GM18873 (cell line): ENCODE measurements around the gene LENG8.

ENCODE experiments used
- ATAC-seq: cut with Tn5 transposase; IDR thresholded peaks from one replicate; pipeline ENCODE4 v1.9.1; 2021; ENCODE audit warnings: mild to moderate bottlenecking, moderate library complexity, moderate number of reproducible peaks; ENCODE audit not compliant: unreplicated experiment, low FRiP score

LENG8 gene

DNA sequence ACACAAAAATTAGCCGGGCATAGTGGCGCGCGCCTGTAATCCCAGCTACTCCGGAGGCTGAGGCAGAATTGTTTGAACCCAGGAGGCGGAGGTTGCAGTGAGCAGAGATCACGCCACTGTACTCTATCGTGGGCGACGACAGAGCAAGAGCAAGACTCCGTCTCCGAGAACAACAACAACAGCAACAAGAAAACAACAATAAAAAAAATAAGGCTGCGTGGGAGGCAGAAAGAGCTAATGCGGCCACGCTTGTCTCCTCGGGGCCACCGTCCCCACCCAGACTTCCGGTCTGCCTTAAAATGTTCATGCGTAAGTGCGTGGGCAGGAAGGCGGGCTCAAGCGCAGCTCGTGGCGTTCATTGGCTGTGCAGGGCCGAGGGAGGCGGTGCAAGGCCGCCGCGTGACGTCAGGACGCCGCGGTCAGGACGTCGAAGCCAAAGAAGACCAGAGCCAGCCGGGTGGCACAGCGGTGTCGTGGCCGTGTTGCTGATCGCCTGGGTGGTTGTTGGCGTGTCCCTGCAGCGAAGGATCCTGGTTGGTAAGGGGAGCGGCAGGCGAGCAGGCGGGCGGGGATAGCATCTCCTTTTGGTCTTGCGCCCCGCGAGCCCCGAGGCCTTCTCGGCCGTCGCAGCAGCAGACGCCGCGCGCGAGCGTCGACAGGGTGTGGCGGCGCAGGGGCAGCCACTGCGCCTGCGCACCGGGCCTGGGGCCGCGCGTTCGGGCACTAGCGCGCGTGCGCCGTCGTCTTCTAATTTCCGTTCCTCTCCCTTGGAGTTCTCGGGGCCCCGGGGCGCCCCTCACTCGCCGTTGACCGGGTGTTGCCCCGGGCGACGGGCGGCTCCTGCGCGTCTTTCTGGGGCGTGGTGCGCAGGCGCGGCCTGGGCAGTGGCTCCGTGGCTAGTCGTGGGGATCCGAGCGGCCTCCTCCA, at the start of gene LENG8:
TSS of gene LENG8 (plus strand) at position 426 of the 927 bp plus-strand sequence. CDS start 2,146 bp downstream, outside the sequence.
- ATAC-seq, result peak; percentile 78

DNA sequence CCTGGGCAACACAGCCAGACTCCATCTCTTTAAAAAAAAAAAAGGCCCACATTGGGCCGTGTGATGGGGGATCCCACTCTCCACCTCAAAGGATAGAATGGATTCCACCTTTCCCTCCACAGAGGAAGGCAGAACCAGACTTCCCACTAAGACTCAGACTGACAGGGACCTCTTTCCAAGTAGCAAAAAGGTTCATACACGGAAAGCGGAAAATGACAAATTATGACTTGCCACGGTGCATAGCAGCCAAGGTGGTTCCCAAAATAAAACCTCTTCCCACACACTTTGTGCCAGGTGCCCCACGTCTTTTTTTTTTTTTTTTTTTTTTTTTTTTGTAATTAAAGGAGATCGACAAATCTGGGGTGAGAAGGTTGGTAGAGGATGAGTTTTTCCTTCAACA, 48.1 kb upstream of the LENG8 start:
- ATAC-seq, result no peak

DNA sequence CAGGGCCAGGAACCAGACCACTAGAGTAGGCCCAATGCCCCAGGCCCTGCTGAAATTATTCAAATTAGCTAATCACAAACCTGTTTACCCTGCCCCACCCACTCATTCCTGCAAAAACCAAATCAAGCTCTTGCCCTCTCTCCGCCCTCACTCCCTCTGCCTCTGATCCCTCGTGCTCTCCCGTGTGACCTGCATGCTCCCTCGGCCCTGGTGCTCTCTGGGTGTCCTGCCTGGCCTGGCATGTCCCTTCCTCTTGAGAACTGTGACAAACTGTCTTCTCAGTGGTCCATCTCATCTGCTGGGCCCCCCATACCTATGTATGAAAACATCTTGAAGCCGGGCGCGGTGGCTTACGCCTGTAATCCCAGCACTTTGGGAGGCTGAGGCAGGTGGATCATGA, 45.9 kb upstream of the LENG8 start:
- no peak for ATAC-seq

DNA sequence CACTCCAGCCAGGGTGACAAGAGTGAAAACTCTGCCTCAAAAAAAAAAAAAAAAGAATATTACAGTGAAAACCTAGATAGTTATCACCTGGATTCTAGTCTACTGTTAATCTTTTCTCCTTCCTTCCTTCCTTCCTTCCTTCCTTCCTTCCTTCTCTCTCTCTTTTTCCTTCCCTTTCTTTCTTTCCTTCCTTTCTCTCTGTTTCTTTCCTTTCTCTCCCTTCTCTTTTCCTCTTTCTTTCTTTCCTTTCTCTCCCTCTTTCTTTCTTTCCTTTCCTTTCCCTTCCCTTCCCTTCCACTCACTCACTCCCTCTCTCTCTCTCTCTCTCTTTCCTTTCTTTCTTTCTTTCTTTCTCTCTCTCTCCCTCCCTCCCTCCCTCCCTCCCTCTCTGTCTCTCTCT, 43.4 kb upstream of the LENG8 start:
- no peak for ATAC-seq

DNA sequence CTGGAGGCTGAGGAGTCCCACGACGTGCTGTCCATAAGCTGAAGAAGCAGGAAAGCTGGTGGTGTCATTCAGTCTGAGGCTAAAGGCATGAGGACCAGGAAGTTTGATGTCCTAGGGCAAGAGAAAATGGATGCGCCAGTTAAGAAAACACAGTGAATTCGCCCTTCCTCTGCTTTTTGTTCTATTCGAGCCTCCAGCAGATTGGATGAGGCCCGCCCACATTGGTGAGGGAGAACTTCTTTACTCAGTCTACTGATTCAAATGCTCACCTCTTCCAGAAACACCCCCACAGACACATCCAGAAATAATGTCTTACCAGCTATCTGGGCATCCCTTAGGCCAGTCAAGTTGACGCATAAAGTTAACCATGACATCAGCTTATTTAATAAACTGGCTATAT, 41.2 kb upstream of the LENG8 start:
- ATAC-seq, result no peak

DNA sequence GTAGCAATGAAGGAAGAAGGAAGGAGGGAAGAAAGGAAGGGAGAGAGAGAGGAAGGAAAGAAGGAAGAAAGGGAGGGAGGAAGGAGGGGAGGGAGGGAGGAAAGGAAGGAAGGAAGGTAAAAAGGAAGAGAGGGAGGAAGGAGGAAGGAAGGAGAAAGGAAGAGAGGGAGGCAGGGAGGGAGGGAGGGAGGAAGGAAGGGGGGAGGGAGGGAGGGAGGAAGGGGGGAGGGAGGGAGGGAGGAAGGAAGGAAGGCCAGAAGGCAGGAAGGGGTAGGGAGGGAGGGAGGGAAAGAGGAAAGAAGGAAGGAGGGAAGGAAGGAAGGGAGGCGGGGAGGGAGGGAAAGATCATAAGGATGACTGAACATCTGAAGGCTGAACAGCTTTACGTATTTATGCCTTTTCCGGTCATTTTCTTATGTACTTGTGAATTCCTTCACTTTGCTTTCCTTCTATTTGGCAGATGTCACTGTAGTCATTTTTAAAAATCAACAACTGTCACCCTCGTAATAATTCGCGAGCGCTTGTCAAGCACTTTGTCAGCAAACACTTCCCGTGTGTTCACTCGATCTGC, 40.5 kb upstream of the LENG8 start:
- ATAC-seq, result no peak

DNA sequence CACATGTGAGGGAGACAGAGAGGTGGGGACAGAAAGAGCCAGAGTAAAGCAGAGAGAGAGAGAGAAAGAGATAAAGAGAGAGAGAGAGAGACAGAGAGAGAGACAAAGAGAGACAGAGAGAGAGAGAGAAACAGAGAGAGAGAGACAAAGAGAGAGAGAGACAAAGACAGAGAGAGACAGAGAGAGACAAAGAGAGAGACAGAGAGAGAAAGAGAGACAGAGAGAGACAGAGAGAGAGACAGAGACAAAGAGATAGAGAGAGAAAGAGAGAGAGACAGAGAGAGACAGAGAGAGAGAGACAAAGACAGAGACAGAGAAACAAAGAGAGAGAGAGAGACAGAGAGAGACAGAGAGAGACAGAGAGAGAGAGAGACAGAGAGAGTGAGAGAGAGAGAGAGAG, 38.0 kb upstream of the LENG8 start:
- no peak for ATAC-seq

DNA sequence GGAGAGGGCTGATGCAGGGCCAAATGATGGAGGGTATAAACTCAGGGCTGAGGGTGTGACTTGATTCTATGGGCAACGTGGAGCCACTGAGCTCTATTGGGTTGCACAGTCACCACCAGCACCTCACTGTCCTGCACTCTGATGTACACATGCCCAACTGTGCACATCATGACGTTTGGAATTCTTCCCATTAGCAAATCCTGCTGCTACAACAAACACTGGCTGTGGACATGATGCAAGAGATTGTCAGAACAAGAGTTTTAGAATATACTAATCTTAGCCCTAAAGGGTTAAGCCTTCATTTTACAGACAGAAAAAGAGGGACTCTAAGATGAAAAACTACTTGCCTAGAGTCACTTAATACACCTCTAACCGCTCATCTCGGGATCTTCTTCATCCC, 36.1 kb upstream of the LENG8 start:
- ATAC-seq, result no peak

DNA sequence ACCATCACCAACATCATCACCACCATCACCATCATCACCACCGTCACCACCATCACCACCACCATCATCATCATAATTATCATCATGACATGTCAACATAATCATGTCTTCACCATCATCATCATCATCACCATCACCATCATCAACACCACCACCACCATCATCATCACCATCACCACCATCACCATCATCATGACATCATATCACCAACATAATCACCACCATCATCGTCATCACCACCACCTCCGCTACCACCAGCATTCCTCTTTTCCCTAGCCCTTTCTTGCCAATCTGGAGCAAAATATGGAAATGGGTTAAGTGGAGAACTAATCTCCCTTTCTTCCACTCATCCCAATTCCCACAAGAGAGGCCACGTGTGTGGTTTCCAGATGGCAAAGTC, 34.8 kb upstream of the LENG8 start:
- ATAC-seq, result no peak

DNA sequence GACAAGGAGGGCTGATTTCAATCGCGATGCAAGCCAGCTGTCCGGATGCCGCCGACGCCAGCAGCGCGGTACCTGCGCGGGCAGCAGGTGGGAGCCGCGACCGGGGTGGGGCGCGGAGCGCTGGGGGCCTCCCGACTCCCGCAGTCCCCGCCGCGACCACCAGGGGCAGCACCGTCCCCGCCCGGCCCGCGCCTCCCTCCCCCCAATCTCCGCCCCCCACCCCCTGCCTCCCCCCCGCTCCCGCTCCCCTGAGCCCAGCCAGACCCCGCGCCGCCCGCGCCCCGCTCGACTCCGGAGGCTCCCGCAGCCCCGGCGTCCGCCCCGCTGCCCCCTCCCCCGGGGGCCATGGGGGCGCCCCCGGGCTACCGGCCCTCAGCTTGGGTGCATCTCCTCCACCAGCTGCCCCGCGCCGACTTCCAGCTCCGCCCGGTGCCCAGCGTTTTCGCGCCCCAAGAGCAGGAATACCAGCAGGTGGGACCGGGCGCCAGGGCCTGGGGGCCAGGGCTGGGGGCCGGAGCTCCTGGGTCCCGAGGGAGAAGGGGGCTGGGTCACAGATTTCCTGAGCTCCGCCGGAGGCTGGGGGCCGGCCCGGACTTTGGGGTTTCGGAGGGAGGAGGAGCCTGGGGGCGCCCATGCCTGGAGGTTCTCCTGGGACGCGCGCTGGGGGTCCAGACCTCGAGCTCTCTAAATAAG, 33.6 kb upstream of the LENG8 start, which contains the start of gene TTYH1:
TSS of gene TTYH1 (plus strand) at position 257 of the 693 bp plus-strand sequence. CDS start at position 346, 89 bp downstream.
- ATAC-seq, result no peak

DNA sequence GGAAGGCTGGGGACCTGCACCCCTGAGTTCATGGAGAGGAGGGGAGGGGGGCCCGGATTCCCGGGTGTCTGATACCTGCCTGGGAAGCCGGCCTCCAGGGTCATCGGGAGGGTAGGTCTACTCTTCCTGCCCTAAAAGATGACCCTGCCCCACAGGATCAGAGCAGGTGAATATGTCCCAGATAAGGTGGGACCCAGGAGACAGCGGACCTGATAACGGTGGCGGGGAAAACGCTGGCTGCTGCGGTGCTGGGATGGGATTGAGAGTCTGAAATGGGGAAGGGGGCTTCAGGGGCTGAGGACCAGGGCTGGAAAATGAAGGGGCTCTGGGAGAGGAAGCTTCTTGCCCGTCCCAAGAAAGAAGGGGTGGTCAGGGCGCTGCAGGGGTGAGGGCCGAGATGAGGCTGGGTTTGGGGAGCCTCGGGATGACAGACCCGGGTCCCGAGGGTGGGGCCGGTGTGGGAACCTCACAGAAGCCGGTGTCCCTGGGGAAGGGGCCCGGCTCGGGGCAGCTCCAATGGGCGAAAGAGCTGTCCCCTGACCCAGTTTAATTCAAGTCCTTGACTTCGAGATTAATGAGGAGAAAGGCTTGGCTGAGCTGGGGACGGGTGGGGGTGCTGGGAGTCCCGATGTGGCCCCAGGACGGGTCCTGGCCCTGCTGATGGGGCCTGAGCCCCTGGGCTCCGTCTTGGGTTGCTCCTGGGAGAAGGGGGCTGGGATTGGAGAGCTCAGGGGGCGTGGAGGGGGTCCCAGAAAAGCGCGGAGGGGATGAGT, 32.9 kb upstream of the LENG8 start:
- no peak for ATAC-seq

DNA sequence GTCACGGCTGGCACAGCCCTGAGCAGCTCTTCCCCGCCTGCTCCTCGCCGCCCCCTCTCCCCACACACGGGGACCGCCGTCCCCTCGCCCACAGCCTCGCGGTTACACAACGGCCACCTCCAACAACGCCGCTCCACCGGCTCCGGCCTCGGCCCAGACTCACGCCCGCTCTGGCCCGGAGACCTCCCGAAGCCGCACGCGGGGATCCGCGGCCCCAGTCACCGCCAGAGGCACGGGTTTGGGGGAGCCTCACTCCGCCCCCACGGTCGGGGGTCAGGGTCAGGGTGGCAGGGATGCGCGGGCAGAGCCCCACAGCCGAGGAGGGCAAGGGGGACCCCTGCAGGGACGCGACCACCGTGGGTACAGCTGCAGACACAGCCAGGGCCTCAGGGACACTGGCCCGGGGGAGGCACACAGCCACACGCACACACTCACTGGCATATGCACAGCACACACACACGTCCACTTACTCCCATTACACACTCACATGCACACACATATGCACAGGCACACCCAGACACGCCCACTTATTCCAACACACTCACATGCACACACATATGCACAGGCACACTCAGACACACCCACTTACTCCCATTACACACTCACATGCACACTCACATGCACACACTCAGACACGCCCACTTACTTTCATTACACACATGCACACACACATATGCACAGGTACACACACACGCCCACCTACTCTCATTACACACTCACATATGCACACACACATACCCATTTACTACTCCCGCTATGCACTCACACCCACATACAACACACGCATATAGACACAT, 32.1 kb upstream of the LENG8 start:
- ATAC-seq, result no peak

DNA sequence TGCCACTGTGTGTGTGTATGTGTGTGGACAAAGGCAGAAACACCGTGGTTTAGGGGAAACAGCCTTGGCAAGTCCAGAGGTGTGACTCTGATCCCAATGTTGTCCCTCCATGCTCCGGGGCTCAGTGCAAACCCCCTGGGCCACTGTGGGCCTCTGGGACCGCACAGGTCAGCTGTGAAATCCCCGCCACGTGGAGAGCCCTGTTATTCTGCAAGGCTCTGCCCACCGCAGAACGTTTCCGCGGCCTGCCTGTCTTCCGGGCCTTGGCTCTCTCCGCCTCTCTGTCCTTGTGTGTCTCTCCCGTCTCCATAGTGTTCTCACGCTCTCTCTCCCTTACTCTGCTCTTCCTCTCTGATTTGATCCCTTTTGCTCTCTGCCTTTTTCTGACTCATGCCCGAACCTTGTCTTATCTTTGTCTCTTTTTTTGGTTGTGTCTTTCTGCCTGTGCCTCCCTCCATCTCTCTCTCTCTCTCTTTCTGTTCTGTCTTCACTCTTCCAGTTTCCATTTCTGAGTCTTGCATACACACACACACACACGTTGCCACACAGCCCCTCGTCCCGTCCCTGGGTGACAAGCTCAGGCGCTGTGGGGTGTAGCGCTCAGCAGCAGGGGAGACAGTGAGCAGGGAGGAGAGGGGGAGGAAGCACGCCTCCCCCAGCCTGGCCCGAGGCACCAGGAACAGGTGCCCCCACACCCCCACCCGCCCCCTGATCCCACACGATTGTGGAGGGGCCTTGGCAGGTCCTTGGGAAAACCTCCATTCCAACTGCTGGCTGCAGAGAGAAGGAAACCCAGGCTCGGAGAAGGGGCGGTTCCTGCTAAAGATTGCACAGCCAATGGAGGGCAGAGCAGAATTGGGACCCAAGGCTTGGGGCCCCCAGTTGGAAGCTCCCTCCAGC, 30.7 kb upstream of the LENG8 start:
- no peak for ATAC-seq

DNA sequence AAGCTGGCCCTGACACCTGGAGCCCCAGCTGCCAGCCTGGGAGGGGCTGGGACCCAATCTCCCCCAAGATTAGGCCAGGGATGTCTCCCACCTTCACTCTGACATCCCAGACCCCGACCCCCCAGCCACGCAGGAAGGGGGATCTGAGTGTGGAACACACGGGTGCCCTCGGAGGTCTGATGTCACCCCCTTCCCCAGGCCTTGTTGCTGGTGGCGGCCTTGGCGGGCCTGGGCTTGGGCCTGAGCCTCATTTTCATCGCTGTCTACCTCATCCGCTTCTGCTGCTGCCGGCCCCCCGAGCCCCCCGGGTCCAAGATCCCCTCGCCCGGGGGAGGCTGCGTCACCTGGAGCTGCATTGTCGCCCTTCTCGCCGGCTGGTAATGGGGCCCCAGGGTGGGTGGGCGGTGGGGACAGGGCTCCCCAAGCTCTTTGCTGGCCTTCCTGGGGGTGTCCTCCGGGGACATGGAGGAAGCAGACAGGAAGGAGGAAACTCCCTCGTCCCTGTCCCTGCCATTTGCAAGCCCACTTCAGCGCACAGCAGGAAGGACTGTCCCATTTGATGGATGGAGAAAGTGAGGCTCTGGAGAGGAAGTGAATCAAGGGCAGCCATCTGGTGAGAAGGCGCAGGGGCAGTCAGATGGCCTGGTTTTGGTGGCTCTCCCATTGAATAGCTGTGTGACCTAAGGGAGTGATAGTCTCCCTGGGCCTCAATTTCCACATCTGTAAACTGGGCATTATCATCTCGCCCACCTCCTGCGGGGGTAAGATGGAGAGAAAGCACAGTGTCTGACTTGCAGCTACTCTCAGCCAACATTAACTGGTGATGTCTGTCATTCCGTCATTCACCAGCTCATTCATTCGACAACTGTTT, 29.8 kb upstream of the LENG8 start:
- ATAC-seq, result no peak

DNA sequence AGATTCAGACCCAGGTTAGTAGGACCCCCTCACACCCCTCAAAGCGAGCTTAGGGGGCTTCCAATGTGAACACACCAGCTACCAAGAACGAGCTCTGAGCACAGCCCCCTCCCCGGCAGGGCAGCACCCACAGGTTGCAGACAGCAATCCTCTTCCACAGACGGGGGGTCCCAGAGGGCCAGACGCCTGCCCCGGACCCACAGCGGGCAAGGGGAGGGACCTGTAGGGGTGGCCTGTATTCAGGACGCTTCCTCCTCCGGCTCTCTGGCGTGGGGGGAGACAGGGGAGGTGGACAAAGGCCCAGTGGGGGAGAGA, 29.0 kb upstream of the LENG8 start:
- ATAC-seq, result no peak

DNA sequence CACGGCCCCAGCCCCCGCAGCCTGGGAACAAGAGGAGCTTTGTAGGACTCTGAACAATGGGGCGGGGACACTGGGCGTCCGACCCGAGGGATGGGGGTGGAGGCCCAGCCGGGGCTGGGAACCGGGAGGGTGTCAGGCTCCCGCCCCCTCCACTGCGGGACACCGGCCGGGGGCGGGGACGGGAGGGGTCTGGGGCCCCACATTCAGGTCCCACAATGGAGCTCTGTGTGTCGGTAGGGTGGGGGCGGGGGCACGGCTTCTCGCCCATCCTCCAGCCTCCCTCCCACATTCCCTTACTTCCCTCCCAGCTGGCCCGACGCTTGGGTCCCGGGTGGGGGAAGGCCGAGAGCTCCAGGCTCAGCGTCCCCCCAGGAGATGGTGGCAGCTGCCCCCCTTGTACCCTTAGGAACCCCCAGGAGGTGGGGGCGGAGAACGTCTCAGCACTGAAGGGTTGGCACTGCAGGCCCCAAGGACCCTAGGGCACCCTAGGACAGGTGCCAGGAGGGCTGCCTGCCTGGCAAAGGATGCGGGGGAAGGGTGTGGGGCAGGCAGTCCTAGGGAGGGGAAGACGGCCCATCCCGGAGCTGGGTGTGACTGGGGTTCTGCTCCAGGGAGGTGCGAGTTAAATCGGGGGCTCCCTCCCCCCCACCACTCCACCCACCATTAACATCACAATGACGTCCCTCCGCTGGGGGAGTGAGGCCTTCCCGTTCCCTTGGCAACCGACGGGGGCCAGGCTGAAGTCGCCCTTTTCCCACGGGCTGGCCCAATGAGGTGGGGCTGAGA, 28.4 kb upstream of the LENG8 start:
- no peak for ATAC-seq

DNA sequence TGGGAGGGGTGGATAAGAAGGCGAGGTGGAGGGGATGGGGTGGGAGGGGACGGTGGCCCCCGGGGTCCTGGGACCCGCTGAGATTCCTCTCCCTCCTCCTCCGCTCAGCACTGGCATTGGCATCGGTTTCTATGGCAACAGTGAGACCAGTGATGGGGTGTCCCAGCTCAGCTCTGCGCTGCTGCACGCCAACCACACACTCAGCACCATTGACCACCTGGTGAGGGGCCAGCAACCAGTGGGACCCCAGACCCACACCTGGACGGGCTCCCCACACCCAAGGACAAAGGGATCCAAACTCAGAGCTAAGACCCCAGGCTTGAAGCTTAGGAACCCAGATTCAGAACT, 27.9 kb upstream of the LENG8 start:
- no peak for ATAC-seq
